GM21447 (cell line): ENCODE measurements around the gene NAA80.

Experiments
- ATAC-seq: cut with Tn5 transposase; IDR thresholded peaks from one replicate; pipeline ENCODE4 v1.9.1; 2021; ENCODE audit not compliant: unreplicated experiment

The NAA80 gene

GRCh38 chr3:50298836-50299637 is at the start of gene NAA80, which contains the start of gene HYAL3:
Gene NAA80 (minus strand): TSS chr3:50299405. CDS start chr3:50297463, 1,942 bp downstream.
Gene HYAL3 (minus strand): TSS chr3:50299405. CDS start chr3:50295602, 3,803 bp downstream.
- ATAC-seq, result peak; percentile 78

GRCh38 chr3:50347187-50347813 is 48.1 kb upstream of the NAA80 start:
- no peak for ATAC-seq

GRCh38 chr3:50345586-50346234 is 46.5 kb upstream of the NAA80 start, which contains the start of gene ZMYND10:
Gene ZMYND10 (minus strand): TSS chr3:50345732. CDS start chr3:50345579, 153 bp downstream.
- no peak for ATAC-seq

DNA sequence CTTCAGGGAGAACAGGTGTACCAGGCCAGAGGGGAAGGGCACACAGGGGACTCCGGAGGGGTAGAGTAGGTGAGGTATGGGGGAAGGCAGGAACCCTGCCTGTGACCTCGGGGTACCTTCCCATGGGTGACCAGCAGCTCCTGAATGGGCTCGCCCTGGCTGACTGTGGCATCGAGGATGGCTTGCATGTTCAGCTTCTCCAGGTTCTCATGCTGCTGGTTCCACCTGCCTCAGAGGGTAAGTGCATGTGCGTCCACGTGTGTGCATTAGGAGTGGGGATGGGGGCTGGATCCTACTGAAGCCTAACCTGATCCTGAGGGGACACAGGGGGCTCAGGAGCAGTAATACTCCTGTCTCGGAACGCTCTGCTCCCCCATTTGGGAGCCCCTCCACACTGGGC is 45.8 kb upstream of the NAA80 start:
- no peak for ATAC-seq

GRCh38 chr3:50342813-50343633 is 43.8 kb upstream of the NAA80 start:
- ATAC-seq, result no peak

- ATAC-seq, result no peak
These were observed 42.9 kb upstream of the NAA80 start for GRCh38 chr3:50341996-50342650.

DNA sequence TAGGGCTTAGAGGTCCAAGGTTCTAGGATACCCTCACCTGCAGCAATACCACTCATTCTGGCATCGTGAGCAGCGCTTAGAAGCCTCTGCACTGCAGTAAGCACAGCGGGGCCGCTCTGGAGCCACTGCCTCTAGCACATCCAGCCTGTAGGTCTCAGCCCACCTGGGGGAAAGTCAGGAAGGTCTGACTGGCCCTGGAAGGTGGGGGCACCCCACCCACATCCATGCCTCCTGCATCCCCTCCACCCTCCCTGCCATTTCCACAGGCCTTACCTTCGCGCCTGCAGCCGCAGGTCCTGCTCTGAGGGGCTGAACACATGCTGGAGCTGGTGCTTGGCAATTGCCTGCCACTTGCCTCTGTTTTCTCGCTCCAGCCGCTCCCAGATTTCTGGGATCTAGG is 42.3 kb upstream of the NAA80 start:
- no peak for ATAC-seq

GRCh38 chr3:50340448-50341329 is 41.5 kb upstream of the NAA80 start, which contains the start of gene RASSF1:
Gene RASSF1 (minus strand): TSS chr3:50340836. CDS start chr3:50340805, 31 bp downstream.
- ATAC-seq, result no peak

DNA sequence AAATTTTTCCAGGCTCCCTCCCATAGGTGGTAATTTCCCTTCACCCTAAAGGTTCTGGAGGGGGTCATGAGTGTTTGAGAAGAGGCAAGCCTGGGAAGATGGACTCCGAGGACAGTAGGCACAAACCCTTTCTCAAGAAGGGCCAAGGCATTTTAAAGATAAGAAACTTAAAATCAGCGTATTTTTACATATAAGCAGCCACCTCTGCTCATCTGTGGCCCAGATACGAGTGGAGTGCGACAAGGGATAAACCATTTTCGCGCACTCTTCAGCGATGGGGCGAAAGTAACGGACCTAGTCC is 40.9 kb upstream of the NAA80 start:
- ATAC-seq, result no peak

DNA sequence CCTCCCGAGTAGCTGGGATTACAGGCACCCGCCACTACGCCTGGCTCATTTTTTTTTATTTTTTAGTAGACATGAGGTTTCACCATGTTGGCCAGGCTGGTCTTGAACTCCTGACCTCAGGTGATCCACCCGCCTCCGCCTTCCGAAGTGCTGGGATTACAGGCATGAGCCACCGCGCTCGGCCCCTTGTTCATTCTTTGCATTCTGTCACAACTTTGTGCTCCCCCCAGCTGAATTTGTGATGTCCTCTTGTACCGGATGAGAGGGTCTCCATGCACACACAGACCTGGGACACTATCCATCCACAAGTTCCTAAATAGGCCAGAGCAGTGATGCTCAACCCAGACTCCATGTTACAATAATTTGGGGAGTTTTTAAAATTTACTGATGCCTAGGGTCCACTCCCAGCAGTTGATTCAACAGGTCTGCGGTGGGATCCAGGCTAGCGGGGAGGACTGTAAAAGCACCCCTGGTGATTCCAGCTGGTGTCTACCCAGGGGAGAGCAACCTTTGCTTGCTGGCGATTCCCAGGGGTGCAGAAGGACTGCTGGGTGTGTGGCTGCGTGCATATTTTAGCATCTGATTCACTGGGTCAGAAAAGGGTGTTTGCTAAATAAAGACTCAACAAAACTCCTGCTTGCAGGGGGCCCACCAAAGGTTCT is 40.4 kb upstream of the NAA80 start:
- no peak for ATAC-seq

GRCh38 chr3:50338965-50339364 is 39.8 kb upstream of the NAA80 start:
- ATAC-seq, result no peak

GRCh38 chr3:50337175-50337861 is 38.1 kb upstream of the NAA80 start:
- ATAC-seq, result peak; percentile 70

- ATAC-seq, result peak; percentile 23
These were observed 37.4 kb upstream of the NAA80 start for GRCh38 chr3:50336452-50337174.

GRCh38 chr3:50334339-50335075 is 35.3 kb upstream of the NAA80 start:
- ATAC-seq, result no peak

GRCh38 chr3:50333744-50334328 is 34.6 kb upstream of the NAA80 start:
- no peak for ATAC-seq

GRCh38 chr3:50331364-50331907 is 32.2 kb upstream of the NAA80 start:
- no peak for ATAC-seq
